Stimulated activated CD4-positive, alpha-beta T cell treated with anti-CD3 and anti-CD28 coated beads, TNF-alpha, amount 100 ng/mL, for 48 hours (primary cell): ENCODE results near the gene WDR90.
"Not testable (repeated sequence)": the region's sequence is repeated elsewhere in the genome, so short reads cannot be mapped to it uniquely, and the experiment has no call there.

Source experiments
- DNase-seq, 3 donors: peaks; one replicate each; pipeline ENCODE4 v3.0.0-alpha.2; 2020; ENCODE audit warnings: low read depth in 3 of 3

Gene WDR90

GRCh38 chr16:689175-689897, 40.2 kb downstream of the WDR90 start:
- no peak for DNase-seq

DNA sequence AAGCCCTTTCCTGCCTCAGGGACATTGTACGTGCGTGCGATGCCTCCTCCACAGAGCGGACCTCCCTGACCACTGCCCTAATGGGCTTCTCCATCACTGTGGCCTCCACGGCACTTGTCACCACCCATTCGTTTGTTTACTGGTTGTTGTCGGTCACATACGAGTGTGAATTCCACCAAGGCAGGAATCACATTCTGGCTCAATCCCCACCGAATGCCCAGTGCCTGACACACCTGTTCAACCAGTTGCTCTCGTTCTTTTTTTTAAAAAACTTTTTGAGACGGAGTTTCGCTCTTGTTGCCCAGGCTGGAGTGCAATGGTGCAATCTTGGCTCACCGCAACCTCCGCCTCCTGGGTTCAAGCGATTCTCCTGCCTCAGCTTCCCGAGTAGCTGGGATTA, 42.1 kb downstream of the WDR90 start:
- DNase-seq: not testable (repeated sequence)

- no peak for DNase-seq
Observed at GRCh38 chr16:692356-693108, 43.4 kb downstream of the WDR90 start.

- DNase-seq: no peak
Observed at GRCh38 chr16:693364-693763, 44.2 kb downstream of the WDR90 start.

DNA sequence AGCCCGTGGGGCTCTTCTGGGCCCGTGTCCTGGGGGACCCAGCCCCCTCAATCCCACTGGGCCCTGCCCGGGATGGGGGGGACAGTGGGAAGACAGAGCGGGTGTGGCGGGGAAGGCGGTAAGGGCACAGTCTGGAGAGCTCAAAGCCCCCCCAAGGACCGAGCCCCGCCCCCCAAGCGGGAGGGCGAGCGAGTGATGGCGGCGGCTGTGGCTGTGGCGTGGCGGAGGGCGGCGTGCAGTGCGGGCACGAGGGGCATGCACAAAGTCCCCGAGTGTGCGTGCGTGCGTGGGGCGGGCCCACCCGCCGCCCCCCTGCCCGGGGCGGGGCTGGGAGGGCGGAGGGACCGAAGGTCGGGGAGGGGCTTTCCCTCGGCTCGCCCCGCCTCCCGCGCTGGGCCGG, 44.6 kb downstream of the WDR90 start:
- no peak for DNase-seq

GRCh38 chr16:694187-694862, 45.2 kb downstream of the WDR90 start:
- no peak for DNase-seq

DNA sequence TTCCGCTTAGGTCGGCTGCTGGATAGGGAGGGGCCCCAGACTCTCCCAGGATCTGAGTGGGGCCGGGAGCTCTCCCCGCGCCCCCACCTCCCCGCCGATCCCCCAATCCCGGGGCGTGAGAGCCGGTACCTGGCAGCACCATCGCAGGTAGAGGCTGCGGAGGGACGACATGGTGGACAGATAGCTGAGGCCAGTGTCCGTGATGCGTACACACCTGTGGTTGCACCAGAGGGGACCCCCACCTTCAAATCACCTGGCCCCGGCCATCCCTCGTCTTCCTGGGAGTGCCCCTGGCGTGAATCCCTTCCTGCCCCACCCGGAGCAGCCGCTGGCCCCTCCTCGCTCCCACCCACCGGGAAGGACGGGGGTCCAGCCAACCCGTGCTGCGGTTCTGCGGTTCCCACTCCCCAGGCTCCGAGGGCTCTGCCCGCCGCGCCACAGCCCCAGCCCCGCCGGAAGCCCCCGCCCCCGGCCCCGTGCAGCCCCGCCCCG, 45.7 kb downstream of the WDR90 start:
- no peak for DNase-seq

DNA sequence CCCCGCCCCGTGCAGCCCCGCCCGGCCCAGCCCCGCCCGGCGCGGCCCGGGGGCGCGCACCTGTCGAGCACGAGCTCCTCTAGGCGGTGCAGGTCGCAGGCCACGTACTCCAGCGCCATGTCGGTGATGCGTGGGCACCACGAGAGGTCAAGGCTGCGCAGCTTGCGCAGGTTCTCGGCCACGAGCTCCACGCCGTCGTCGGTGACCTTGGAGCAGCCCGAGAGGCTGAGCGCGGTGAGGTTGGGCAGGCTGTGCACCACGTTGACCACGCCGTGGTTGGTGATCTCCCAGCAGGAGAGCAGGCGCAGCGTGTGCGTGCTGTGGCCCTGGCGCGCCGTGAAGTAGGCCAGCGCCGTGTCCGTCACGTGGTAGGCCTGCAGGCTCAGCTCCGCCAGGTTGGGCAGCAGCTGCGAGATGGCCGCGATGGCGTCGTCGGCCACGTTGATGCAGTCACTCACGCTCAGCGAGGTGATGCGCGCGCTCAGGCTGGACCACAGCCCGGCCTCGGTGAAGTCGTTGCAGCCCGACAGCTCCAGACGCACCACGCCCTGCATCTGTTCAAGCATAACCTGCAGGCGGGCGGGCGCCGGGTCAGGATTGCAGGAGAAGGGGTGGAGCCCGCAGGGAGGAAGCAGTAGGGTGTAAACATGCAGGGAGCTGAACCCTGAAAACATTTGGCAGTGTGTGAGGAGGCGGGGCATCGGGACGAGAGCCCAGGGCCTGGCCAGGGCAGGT, 46.4 kb downstream of the WDR90 start:
- DNase-seq: peak; percentile 51 to 72 (median 52)

GRCh38 chr16:698911-699671, 49.9 kb downstream of the WDR90 start:
- DNase-seq: no peak

- no peak for DNase-seq
Observed at GRCh38 chr16:700684-701584, 51.8 kb downstream of the WDR90 start.

DNA sequence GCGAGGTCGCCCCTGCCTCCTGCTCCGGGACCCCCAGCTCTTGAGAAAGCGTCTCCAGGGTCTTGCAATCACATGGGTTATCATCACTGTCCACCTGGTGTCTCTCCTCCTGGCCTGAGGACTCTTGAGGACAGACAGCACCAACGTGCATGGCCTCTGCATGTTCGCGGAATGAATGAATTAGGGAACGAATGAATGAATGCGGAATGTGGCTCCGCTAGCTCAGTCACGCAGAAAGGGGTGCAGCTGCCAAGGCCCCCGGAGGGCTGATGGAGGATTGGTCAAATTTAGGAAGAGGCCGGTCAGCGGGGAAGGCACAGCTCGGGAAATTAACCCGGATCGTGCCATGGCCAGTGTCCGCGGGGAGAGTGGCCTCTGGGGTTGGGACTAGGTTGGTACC, 53.2 kb downstream of the WDR90 start:
- DNase-seq: no peak

DNA sequence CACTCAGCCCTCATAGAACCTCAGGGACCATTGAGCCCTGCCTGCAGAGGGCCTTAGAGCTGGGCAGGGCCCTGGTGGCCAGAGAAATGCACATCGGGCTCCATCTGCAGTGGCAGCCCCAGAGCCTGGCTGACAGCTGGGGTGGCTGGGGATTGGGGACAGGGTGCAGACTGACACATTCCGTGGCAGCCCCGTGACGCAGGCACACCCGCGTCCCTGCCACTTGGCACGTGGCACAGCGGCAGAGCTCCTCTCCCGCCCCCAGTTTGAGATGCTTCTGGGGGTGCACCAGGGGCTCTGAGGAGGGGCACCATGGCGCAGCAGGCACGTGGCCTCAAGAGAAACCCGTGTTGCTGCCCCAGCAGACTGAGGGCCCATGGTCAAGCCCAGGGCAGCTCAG, 54.2 kb downstream of the WDR90 start:
- DNase-seq: no peak

DNA sequence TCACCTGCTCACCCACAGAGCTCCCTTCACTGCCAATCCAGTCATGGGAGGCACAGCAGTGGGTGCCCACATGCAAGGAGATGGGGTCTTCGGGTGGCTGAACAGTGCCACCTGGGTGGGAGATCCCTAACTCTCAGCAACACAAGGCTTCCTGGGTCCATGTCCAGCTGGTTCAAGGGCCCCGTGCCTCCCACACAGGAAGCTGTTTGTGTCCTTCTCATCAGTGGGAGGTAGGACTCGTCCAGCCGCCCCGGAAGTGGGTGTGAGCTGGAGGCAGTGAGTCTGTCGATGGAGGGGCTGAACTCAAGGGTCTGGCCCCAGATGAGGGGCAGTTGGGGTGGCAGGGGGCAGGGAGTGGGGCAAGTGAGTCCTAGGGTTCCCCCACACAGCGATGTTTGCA, 54.9 kb downstream of the WDR90 start:
- DNase-seq: no peak

DNA sequence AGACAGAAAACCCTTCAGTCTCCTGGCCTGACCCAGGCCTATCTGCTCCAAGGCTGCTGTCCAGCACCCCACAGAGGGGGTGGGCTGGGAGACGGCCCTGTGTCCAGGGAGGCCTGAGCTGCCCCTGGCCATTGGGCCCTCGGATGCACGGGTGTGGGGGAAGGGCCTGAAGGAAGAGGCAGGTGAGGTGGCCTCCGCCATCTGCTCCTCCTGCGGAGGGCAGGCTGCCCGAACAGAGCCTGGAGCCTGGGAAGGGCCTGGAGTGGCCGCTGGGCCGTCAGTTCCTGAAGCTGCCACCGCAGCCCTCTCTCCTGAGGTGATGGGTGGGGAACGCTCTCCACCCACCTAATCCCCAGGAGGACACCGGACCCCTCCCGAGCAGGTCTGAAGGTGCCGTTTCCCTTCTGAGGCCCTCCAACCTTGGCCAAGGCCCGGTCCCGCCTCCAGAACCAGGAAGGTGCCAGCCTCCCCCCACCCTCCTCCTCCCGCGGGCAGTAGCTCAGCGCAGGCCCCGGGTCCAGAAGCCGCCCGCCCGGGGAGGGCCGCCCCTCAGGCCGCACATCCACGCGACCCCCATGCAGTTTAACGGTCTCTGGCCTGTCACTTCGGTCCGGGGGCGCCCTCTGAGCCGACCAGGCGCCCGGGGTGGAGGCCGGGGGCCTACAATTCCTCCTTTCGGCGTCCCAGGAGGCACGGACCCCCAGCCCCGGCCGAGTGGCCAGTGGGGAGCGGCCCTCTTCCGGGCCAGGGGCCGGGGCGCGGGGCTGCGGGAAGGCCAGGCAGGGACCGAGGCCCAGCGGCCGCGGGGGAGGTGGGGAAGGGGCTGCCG, 55.6 kb downstream of the WDR90 start:
- DNase-seq: no peak

GRCh38 chr16:705431-706188, 56.4 kb downstream of the WDR90 start, which contains the start of gene FBXL16:
TSS of gene FBXL16 (minus strand) at chr16:705801. CDS start at chr16:697405, 8,396 bp downstream.
- no peak for DNase-seq

- DNase-seq: no peak
Observed at GRCh38 chr16:706189-707061, 57.3 kb downstream of the WDR90 start.

DNA sequence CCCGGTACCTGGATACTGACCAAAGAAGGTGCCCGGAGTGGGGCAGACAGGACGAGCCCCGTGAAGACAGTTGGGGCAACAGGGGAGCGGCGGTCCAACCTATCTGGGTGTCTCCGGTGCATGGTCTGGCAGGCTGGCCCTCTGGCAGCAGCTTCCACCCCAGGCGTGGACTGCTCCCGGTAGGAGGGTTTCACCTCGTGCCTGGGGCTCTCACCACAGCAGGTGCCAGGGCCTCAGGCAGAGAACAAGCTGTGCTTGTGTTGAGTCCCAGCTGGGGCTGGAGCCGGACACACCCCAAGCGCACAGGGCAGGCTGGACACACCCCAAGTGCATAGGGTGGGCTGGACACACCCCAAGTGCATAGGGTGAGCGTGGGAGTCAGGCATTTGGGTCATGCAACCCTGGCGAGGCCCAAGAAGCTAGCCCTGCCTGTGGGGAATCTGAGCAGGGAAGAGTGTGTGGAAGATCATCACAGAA, 57.9 kb downstream of the WDR90 start:
- DNase-seq: no peak
